CD4-positive, alpha-beta T cell (primary cell): ENCODE measurements around the gene CRAMP1. TPM values are rescaled to one million over a fixed set of nuclear protein-coding genes. Genes with fewer than 3 reads are reported as not detected.

Source experiments
- ATAC-seq: fragments of 200-7000 bp; cut with Tn5 transposase; one replicate; pipeline ENCODE4 v1.10.0; 2022; ENCODE audit warnings: mild to moderate bottlenecking; ENCODE audit not compliant: poor library complexity
- CTCF ChIA-PET: fragments of 350-600 bp; sonication (Branson Sonifier 250); formaldehyde crosslinking; loops from one replicate; lab custom pipeline; 2021; ENCODE audit warnings: antibody characterized with exemption, inconsistent platforms; lab: Charles Lee
- POLR2A ChIA-PET: fragments of 350-600 bp; sonication (Branson Sonifier 250); formaldehyde crosslinking; loops from one replicate; lab custom pipeline; 2021; ENCODE audit warnings: antibody characterized with exemption, inconsistent platforms; lab: Charles Lee
- DNase-seq, 14 experiments: peaks; one replicate each; pipeline ENCODE4 v3.0.0-alpha.2; 2013 to 2020; ENCODE audit warnings: mixed read lengths in 2 of 14
- H3K27ac ChIP-seq, 2 donors: one replicate each; pipeline versions ENCODE4 v1.5.1 to v1.7.0; 2013; ENCODE audit warnings: low read length in 2 of 2, low read depth in 1 of 2, mild to moderate bottlenecking in 1 of 2
- H3K27me3 ChIP-seq, 2 experiments: 1 replicate in 1 of 2; 2 replicates in 1 of 2; pipeline versions ENCODE4 v1.6.1 to v1.7.0; 2013; ENCODE audit warnings: low read length in 2 of 2, control low read depth in 1 of 2, mild to moderate bottlenecking in 1 of 2, moderate library complexity in 1 of 2; ENCODE audit not compliant: insufficient read depth in 2 of 2, control insufficient read depth in 1 of 2
- H3K36me3 ChIP-seq: one replicate; pipeline ENCODE4 v1.6.1; 2013; ENCODE audit warnings: low read length, control low read depth; ENCODE audit not compliant: insufficient read depth
- H3K4me1 ChIP-seq: one replicate; pipeline ENCODE4 v1.6.1; 2013; ENCODE audit warnings: low read length, control low read depth; ENCODE audit not compliant: insufficient read depth
- H3K4me3 ChIP-seq: one replicate; pipeline ENCODE4 v1.5.1; 2013; ENCODE audit warnings: mild to moderate bottlenecking, low read length, moderate library complexity
- H3K9me3 ChIP-seq, 2 experiments: 1 replicate in 1 of 2; 2 replicates in 1 of 2; pipeline versions ENCODE4 v1.6.1 to v1.7.0; 2013; ENCODE audit warnings: low read length in 2 of 2, mild to moderate bottlenecking in 2 of 2, control low read depth in 1 of 2, moderate library complexity in 1 of 2; ENCODE audit not compliant: control insufficient read depth in 1 of 2, insufficient read depth in 1 of 2
- H3K27ac Mint-ChIP-seq: one replicate; pipeline ENCODE4 v1.8.0; 2020; ENCODE audit warnings: mixed read lengths
- H3K27me3 Mint-ChIP-seq: one replicate; pipeline ENCODE4 v1.8.0; 2021; ENCODE audit warnings: mixed read lengths
- H3K36me3 Mint-ChIP-seq: one replicate; pipeline ENCODE4 v1.8.0; 2021; ENCODE audit warnings: low read depth, mixed read lengths
- H3K4me1 Mint-ChIP-seq: one replicate; pipeline ENCODE4 v1.8.0; 2021; ENCODE audit warnings: low read depth, mixed read lengths
- H3K4me3 Mint-ChIP-seq: one replicate; pipeline ENCODE4 v1.8.0; 2020; ENCODE audit warnings: mild to moderate bottlenecking, mixed read lengths
- H3K9me3 Mint-ChIP-seq: one replicate; pipeline ENCODE4 v1.8.0; 2020; ENCODE audit warnings: mixed read lengths
- CTCF ChIP-seq: fragments of 200-600 bp; IDR thresholded peaks from one replicate; pipeline ENCODE4 v1.8.0; 2022; ENCODE audit warnings: antibody characterized with exemption, mild to moderate bottlenecking
- intact Hi-C, 2 experiments: fragments of 100-400 bp; cut with DNase I in 1 of 2; cut with micrococcal nuclease in 1 of 2; formaldehyde crosslinking; loops; one replicate each; pipeline versions ENCODE4 v1.15.1 to v1.9.0; 2023 to 2025; cut with DNase I, micrococcal nuclease
- total RNA-seq, 174 experiments: library from RNA in 2 of 174; stranded (reverse) in 2 of 174; gene quantifications; one replicate each; pipeline ENCODE4 v1.2.3 and lab custom pipeline; 2021 to 2026

Gene CRAMP1
- total RNA-seq, 2 experiments from 2014 or later = 14.1 to 15.2 TPM

- H3K27me3 Mint-ChIP-seq = no peaks in the 10 kb centered on the region
- DNase-seq = no peak
- ChIA-PET POLR2A (no interaction called here), CTCF (interaction anchor here (5.1 kb wide), 1 partner anchor 32 kb away, joined by 39 read pairs; the partner anchor contains the start of gene JPT2)
- intact Hi-C loops = loop anchor here (5.0 kb wide), 5 partner anchors 63 to 402 kb away; partner anchors contain the start of genes UQCC4 (in 2 of the 2), CRAMP1 (in 1 of the 2), EME2 (in 1 of the 2) and FAHD1 (in 1 of the 2)
- Histone ChIP-seq H3K27ac (no peak overlapping the region), H3K9me3 (no peaks in the 10 kb centered on the region), H3K4me3 (no peak overlapping the region), H3K36me3 (peaks cover 22% of the 10 kb centered on the region), H3K27me3 (no peaks in the 10 kb centered on the region), H3K4me1 (peaks cover 51% of the 10 kb centered on the region)
- H3K9me3 Mint-ChIP-seq = no peaks in the 10 kb centered on the region
- H3K4me1 Mint-ChIP-seq = peaks cover 50% of the 10 kb centered on the region
- no peak for TF ChIP-seq CTCF
- peaks cover 21% of the 10 kb centered on the region for H3K36me3 Mint-ChIP-seq
- H3K4me3 Mint-ChIP-seq = no peak overlapping the region
- H3K27ac Mint-ChIP-seq = no peak overlapping the region
- no peak for ATAC-seq
These were observed 97.2 kb downstream of the CRAMP1 start for GRCh38 chr16:1709356-1709755.

GRCh38 chr16:1710811-1711507 is 98.8 kb downstream of the CRAMP1 start:
- H3K4me1 ChIP-seq = peaks cover 46% of the 10 kb centered on the region
- no peak overlapping the region for H3K4me3 ChIP-seq
- ChIA-PET CTCF (no interaction called here), POLR2A (no interaction called here)
- H3K36me3 Mint-ChIP-seq = peaks cover 16% of the 10 kb centered on the region
- no peaks in the 10 kb centered on the region for H3K9me3 Mint-ChIP-seq
- intact Hi-C loops = no loop called here
- H3K36me3 ChIP-seq = peaks cover 23% of the 10 kb centered on the region
- peak overlapping the region; percentile 34 for H3K4me3 Mint-ChIP-seq
- no peak for ATAC-seq
- no peak for DNase-seq
- H3K27ac ChIP-seq = no peak overlapping the region
- peaks cover 44% of the 10 kb centered on the region for H3K4me1 Mint-ChIP-seq
- no peaks in the 10 kb centered on the region for H3K27me3 Mint-ChIP-seq
- H3K27ac Mint-ChIP-seq = no peak overlapping the region
- TF ChIP-seq CTCF = no peak
- no peaks in the 10 kb centered on the region for H3K9me3 ChIP-seq
- no peaks in the 10 kb centered on the region for H3K27me3 ChIP-seq

- no peak overlapping the region for H3K4me3 ChIP-seq
- no peak for TF ChIP-seq CTCF
- DNase-seq = no peak
- intact Hi-C loops = no loop called here
- H3K36me3 ChIP-seq = peaks cover 25% of the 10 kb centered on the region
- no peaks in the 10 kb centered on the region for H3K9me3 ChIP-seq
- H3K27me3 ChIP-seq = no peaks in the 10 kb centered on the region
- peaks cover 36% of the 10 kb centered on the region for H3K4me1 ChIP-seq
- peaks cover 33% of the 10 kb centered on the region for H3K4me1 Mint-ChIP-seq
- ATAC-seq = no peak
- peaks cover 5% of the 10 kb centered on the region for H3K36me3 Mint-ChIP-seq
- no peak overlapping the region for H3K4me3 Mint-ChIP-seq
- ChIA-PET CTCF (no interaction called here), POLR2A (no interaction called here)
- no peak overlapping the region for H3K27ac ChIP-seq
- H3K9me3 Mint-ChIP-seq = no peaks in the 10 kb centered on the region
- H3K27me3 Mint-ChIP-seq = no peaks in the 10 kb centered on the region
- H3K27ac Mint-ChIP-seq = no peak overlapping the region
These were observed 100.7 kb downstream of the CRAMP1 start for GRCh38 chr16:1712791-1713261.
